ENCODE data around the gene USF1.
A peak's percentile ranks its signal among the peaks of the same experiment; 100 is the strongest.
"Not testable (repeated sequence)": the region's sequence is repeated elsewhere in the genome, so short reads cannot be mapped to it uniquely, and the experiment has no call there.

Gene USF1

GRCh38 chr1:161046605-161047228, 940 bp upstream of the USF1 start:
- DNase-seq: no peak

- peak; percentile 57 for DNase-seq
Measured at GRCh38 chr1:161044908-161045735, 655 bp downstream of the USF1 start.

DNA sequence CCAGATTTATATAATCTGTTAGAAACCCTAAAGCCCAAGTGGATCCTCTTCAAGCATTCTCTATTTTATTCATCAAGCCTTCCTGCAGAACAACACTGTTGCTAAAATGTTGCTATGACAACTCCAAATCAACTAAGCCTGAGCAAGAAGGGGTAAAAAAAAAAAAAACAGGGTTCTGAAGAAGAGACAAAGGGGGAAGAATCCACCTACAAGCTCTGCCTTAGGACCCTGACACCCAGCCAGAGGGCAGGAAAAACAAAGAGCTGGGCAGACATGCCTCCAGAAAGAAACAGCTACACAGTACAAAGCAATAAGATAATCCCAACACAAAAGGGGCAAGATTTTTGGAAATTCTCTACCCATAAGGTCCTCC, 1.3 kb downstream of the USF1 start:
- peak; percentile 49 for DNase-seq

- DNase-seq: no peak
Measured at GRCh38 chr1:161039546-161039945, 6.2 kb downstream of the USF1 start.

- DNase-seq: no peak
Measured at GRCh38 chr1:161039154-161039545, 6.6 kb downstream of the USF1 start.

- peak; percentile 39 for DNase-seq
Measured at GRCh38 chr1:161038523-161039153, 7.1 kb downstream of the USF1 start, which contains the start of gene TSTD1. TSTD1 (minus strand) TSS chr1:161038964; CDS start chr1:161038889, 75 bp downstream.

- DNase-seq: no peak
Measured at GRCh38 chr1:161037661-161038522, 7.9 kb downstream of the USF1 start.

GRCh38 chr1:161033751-161034150, 12.0 kb downstream of the USF1 start:
- DNase-seq: no peak

- DNase-seq: no peak
Measured at GRCh38 chr1:161032409-161032808, 13.4 kb downstream of the USF1 start.

GRCh38 chr1:161031874-161032273, 13.9 kb downstream of the USF1 start:
- no peak for DNase-seq

- not testable (repeated sequence) for DNase-seq
Measured at GRCh38 chr1:161029466-161029865, 16.3 kb downstream of the USF1 start.

- not testable (repeated sequence) for DNase-seq
Measured at GRCh38 chr1:161026954-161027353, 18.8 kb downstream of the USF1 start.

DNA sequence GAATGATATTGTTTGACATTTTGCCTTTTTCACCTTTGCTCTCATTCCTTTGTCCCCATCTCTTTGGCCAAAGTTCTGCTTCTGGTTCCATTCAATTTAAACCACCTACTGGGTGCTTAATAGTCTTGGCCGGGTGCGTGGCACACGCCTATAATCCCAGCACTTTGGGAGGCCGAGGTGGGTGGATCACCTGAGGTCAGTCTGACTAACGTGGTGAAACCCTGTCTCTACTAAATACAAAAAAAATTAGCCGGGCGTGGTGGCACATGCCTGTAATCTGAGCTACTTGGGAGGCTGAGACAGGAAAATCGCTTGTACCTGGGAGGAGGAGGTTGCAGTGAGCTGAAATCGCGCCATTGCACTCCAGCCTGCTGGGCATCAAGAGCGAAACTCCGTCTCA, 23.3 kb downstream of the USF1 start:
- DNase-seq: not testable (repeated sequence)

DNA sequence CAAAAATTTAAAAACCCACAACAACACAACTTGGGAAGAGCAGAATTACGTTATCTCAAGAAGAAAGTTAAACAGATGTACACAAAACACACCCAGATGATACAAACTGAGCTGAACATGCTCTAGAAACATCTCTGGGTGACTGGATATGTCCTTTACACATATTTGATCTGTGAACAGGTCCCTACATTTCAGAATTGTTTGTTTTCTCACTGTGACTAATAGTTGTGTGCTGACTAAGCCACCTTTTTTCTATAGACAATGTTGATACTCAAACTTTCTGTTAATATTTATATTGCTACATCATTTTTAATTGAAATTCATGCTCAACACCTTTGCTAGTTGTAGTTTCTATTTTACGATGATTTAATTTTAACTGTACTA, 23.8 kb downstream of the USF1 start:
- no peak for DNase-seq

DNA sequence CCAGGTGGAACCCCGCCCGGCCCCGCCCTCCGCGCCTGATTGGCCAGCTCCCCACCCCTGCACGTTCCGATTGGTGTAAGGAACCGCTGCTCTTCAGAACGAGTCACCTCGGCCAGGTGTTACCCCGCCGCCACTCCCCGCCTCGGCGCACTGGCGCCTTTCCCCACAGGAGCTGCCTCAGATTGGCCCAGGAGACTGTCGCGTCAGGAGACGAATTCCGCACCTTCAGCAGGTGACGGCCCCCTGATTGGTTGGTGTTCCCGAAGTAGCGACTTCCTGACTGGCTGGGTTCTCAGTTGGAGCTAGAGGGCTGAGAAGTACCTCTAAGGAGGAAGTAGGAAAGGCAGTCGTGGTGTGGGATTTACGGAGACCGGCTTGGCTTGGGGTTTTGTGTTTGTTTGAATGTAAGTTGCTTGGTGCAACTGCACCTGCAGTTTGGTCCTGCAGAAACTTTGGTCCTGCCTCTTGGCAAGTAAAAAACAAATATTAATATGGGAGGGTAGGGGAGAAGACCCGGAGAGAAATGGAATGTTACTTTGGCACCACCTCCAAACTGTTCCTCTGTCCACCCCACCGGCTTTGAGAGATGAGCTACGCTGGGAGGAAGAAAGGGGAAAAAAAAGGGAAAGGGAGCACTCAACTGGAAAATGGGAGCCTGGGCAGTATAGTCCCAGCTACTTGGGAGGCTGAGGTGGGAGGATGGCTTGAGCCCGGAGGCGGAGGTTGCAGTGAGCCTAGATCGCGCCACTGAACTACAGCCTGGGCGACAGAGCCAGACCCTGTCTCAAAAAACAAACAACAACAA, 24.4 kb downstream of the USF1 start:
- peak; percentile 90 for DNase-seq

DNA sequence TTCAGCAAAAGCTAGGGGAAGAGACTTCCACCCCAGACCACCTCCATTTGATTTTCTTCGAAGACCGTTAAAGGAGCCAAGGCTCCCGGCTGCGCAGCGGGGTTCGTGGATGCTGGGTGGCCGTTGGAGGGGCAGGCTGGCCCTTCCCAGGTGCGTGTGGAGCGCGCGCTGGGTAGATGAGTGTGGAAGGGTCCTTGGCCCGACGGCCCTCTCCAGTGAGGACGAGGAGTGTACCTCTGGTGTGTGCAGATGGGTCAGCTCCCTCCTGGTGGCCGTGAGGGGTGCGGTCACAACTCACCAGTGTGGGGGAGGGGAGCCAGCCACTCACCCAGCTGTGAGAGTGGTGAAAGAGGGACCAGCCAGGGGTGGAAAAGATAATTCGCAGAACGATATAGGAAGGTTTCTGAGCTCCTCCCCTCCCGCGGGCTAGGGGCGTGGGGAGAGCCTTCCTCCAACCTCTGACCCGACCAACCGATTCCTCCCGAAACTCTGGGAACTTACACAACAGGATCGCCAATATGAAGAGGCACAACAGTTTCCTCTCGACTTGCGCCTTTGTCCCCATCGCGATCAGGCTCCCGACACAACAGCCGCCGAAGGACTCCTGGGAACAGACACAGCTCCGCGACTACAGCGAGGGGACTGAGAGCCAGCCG, 25.1 kb downstream of the USF1 start, which contains the start of gene F11R:
TSS of gene F11R (minus strand) at position 644 of the 656 bp plus-strand sequence. CDS start at position 565, 79 bp downstream.
- DNase-seq: peak; percentile 49

DNA sequence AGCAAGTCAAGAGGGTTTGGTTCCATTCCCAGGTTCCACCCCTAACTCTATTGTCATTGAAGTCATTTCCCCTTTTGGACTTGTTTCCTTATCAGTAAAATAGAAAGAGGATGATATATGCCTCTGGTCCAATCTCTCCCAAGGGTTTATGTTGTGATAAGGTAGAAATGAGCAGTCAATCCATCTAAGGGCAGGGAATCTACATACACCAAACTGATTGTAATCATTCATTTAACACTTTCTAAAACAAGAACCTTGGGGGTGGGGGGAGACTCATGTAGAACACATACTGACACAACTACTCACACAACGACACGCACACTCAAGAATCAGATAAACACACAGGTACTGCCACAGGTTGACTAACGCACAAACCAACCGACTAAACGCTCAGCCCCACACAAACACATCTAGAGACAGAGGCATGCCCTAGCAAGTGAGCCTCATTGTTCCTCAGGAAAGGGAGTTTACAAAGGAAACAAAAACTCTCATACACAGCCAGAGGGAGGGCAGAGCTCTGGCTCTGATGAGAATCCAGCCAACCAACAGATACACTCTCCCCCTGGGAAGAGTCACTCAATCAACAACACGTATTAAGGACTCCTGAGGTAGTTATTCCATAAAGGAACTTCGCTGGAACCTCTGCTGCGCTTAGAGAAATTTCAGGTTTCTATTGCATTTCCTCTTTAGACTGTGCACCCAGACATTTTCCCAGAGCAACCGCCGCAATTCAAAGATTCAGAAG, 25.9 kb downstream of the USF1 start:
- peak; percentile 48 for DNase-seq

DNA sequence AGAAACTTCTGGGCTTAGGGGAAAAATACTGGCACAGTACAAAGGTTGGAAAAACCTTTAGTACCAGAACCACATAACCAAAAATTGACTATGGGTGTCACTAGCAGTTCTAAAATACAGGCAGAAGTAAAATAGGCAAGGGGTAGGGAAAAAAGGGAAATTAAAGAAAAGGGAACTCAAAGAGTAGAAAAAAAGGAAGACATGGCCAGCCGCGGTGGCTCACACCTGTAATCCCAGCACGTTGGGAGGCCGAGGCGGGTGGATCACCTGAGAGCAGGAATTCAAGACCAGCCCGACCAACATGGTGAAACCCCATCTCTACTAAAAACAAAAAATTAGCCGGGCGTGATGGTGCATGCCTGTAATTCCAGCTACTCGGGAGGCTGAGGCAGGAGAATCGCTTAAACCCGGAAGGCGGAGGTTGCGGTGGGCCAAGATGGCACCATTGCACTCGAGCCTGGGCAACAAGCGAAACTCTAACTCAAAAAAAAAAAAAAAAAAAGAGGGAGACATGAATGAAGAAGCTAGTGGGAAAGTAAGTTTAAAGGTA, 26.6 kb downstream of the USF1 start:
- DNase-seq: not testable (repeated sequence)

DNA sequence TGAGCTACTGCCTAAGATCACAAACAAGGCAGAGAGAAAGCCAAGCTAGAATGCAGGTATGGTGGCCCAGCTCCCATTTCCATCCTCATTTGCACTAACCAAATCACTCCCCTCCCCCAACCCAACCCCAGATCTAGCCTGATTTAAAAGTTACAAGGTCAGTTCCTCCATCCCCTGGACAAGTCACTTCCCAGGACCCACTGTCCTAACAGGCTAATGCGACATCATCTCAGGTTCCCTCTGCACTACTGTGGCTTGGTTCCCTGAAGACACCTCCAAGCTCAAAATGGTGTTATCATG, 27.2 kb downstream of the USF1 start:
- no peak for DNase-seq
